Inflammatory macrophage (primary cell): ENCODE results near the gene HEXA.
A peak's percentile ranks its signal among the peaks of the same experiment; 100 is the strongest.

ENCODE experiments used
- DNase-seq, 2 donors: peaks; one replicate each; pipeline ENCODE4 v3.0.0-alpha.2; 2020 to 2022

Gene HEXA

GRCh38 chr15:72372361-72372760 lies 3.5 kb downstream of the HEXA start:
- peak in 1 of 2 donors; percentile 44 for DNase-seq

- DNase-seq = peak; percentile 73 to 84
Measured at GRCh38 chr15:72369964-72370363, 5.8 kb downstream of the HEXA start.

- DNase-seq = peak; percentile 87 to 93
Measured at GRCh38 chr15:72368899-72369298, 6.9 kb downstream of the HEXA start.

- peak; percentile 49 to 63 for DNase-seq
Measured at GRCh38 chr15:72368325-72368724, 7.5 kb downstream of the HEXA start.

GRCh38 chr15:72365844-72366243 lies 10.0 kb downstream of the HEXA start:
- peak; percentile 69 to 80 for DNase-seq

- no peak for DNase-seq
Measured at GRCh38 chr15:72361176-72361575, 14.6 kb downstream of the HEXA start.

GRCh38 chr15:72358650-72359171 lies 17.1 kb downstream of the HEXA start:
- peak; percentile 89 to 98 for DNase-seq

GRCh38 chr15:72358121-72358520 lies 17.7 kb downstream of the HEXA start:
- DNase-seq = no peak

- no peak for DNase-seq
Measured at GRCh38 chr15:72354496-72354895, 21.3 kb downstream of the HEXA start.

DNA sequence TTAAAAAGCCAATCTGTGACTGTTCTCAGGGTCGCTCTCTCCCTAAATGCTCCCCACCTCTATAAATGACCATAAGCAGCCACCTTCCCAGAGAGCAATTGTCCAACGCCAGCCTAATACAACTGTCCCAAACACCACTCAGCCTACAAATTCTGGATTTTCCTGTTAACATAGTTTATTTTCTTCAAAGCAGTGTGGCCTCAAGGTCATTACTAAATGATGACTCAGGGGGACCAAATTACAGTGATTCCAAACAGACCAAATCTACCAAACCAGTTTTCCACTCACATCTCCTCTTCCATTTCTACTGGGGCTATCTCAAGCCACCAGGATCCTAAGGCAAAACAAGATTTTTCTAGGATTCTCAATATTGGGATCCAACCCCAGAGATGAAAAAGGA lies 22.5 kb downstream of the HEXA start:
- no peak for DNase-seq

DNA sequence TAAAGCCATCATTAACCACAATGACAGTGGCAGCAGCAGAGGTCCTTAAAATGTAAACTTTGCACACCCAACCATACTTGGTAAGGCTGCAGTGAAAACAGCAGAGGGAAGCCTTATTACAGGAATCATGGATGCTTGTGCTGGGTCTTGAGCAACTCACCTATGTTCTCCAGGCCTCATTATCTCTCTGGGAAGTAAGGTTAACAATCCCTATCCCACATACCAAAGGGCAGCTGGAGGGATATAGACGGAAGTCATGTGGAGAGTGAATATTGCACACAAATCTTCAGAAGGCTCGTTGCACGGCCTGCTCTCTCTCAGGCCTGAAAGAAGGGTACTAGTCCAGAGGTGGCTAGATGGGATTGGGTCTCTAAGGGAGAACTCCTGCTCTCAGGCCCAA lies 30.0 kb downstream of the HEXA start:
- DNase-seq = no peak

DNA sequence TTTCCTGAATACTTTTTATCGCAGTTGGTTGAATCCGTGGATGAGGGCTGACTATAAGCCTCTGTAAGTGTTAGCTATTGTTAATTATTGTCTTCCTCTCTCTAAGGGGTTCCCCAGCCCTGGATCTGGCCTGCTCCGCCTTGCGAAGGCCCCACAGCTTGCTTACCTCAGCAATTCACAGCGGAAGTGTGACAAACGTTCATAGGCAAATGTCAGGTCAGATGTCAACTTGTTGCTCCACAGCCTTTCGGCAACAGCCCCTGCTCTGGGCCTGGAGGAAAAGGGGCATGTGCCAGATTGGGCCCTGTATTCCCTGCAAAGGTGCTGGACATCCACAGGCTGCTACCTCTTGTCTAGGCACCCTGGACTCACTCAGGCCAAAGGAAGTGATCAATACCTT lies 30.5 kb downstream of the HEXA start:
- DNase-seq = no peak

- no peak for DNase-seq
Measured at GRCh38 chr15:72344602-72345001, 31.2 kb downstream of the HEXA start.

DNA sequence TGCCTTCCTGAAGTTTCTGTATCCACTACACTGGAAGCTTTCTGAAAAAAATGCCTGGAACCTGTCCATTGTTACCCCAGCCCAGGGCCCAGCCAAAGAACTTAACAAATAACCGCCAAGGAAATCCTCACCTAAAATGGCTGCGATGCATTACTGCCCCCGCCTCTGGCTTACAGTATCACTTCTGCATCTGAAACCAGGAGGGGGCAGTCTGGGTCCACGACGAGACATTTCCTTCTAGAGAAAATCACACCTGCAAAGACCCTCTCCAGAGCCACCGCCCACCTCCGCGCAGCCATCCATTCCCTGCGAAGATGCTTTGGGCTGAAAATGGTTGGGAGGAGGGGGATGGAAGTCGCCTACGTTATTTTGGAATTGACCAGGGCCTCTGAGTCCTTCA lies 33.4 kb downstream of the HEXA start:
- peak; percentile 31 to 41 for DNase-seq

GRCh38 chr15:72341361-72341760 lies 34.5 kb downstream of the HEXA start:
- no peak for DNase-seq

DNA sequence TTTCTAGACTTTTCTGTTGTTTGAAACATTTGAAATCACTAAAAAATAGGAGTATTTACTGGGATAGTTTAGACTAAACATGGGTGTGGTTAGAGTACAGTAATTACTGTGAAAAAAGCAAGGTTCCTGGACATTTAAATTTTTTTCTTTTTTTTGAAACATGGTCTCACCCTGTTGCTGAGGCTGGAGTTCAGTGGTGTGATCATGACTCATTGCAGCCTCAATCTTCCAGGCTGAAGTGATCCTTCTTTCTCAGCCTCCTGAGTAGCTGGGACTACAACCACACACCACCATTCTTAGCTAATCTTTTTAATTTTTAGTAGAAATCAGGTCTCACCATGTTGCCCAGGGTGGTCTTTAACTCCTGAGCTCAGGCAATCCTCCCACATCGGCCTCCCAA lies 35.4 kb downstream of the HEXA start:
- peak; percentile 25 to 31 for DNase-seq

- DNase-seq = peak; percentile 75 to 86
Measured at GRCh38 chr15:72339777-72340177, 36.0 kb downstream of the HEXA start.

GRCh38 chr15:72338617-72339321 lies 37.0 kb downstream of the HEXA start:
- DNase-seq = peak; percentile 78 to 91

DNA sequence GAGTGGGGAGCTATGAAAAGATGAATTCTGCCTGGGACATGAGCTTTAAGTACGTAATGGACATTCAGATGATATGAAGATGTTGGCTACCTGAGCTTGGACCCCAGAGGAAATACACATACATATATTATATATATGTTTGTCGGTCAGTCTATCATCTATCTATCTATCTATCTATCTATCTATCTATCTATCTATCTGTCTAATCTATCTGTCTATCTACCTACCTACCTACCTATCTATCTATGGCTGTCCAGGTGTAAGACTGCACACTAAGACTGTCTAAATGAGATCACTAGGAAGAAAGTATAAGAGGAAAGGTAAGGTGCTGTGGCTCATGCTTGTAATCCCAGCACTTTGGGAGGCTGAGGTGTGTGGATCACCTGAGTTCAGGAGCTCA lies 37.7 kb downstream of the HEXA start:
- DNase-seq = no peak

GRCh38 chr15:72334842-72335241 lies 41.0 kb downstream of the HEXA start:
- DNase-seq = no peak

DNA sequence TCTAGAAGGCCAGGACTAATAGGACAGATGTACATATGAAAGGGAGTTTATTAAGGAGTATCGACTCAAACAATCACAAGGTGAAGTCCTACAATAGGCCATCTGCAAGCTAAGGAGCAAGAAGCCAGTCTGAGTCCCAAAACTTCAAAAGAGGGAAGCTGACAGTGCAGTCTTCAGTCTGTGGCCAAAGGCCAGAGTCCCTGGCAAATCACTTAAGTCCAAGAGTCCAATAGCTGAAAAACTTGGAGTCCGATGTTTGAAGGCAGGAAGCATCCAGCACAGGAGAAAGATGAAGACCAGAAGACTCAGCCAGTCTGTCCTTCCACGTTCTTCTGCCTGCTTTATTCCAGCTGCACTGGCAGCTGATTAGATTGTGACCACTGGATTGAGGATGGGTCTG lies 44.8 kb downstream of the HEXA start:
- no peak for DNase-seq

DNA sequence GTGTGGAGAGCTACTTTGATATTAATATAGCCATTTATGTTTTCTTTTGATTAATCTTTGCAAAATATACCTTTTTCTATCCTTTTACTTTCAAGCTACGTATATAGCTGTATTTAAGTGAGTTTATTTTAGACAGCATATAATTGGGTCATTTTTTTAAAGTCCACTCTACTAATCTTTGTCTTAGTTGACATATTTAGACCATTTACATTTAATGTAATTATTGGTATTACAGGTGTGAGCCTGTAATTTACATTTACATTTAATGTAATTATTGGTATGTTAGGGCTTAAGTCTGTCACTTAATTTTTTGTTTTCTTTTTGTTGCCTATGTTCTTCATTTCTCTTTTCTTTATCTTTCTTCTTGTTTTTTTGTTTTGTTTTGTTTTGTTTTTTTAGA lies 52.1 kb downstream of the HEXA start:
- DNase-seq = no peak

- peak; percentile 70 to 82 for DNase-seq
Measured at GRCh38 chr15:72319985-72320671, 55.7 kb downstream of the HEXA start, which contains the start of gene CELF6. Gene CELF6 (minus strand): TSS chr15:72320157. CDS start chr15:72319874, 283 bp downstream.

GRCh38 chr15:72319360-72319984 lies 56.3 kb downstream of the HEXA start:
- peak; percentile 55 to 60 for DNase-seq
